ENCODE data around the gene RIPK4. TPM values are rescaled to one million over a fixed set of nuclear protein-coding genes. Genes with fewer than 3 reads are reported as not detected.

Gene RIPK4
- total and polyA plus RNA-seq, 2 donors from 2014 or later, result 11.6 to 32.6 TPM

DNA sequence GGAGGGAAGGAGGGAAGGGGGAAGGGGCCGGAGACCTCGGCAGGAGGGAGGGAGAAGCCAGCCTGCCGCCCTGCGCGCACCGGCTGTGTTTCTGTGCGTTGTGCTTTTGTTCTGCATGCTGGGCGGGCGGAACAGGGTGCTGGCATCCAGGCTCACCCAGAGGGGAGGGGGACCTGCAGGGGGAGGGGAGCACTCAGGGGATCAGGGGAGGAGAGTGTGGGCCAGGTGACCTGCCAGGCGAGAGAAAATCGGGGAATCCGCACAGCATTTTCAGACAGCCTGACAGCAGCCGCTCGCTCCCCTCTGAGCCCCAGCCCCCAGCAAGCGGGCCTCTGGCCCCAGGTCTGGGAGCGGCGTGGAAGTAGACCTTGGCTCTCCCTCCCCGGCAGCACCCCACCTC lies 54.7 kb downstream of the RIPK4 start:
- H3K27ac ChIP-seq (ENCODE audit: low read depth in 2 of 2, low read length in 2 of 2), result no peak overlapping the region
- FAIRE-seq (no peak), DNase-seq (peak in 4 of 5 donors; percentile 63 to 84 (median 70))
- intact Hi-C loops (cut with DNase I), result no loop called here
- H3K36me3 ChIP-seq (ENCODE audit: control insufficient read depth in 2 of 3, insufficient read depth in 3 of 3, low read length in 3 of 3), result no peaks in the 10 kb centered on the region
- H3K4me1 ChIP-seq (ENCODE audit: control insufficient read depth in 2 of 3, insufficient read depth in 2 of 3, low read depth in 1 of 3, low read length in 3 of 3), result peaks cover 0 to 13% (median 9%) of the 10 kb centered on the region in 3 donors
- H3K27me3 ChIP-seq (ENCODE audit: control insufficient read depth, insufficient read depth, low read length), result no peaks in the 10 kb centered on the region
- H3K9me3 ChIP-seq (ENCODE audit: control insufficient read depth in 2 of 3, insufficient read depth in 1 of 3, low read length in 3 of 3), result no peaks in the 10 kb centered on the region
- H3K4me3 ChIP-seq (ENCODE audit: low read length in 3 of 3), result no peak overlapping the region
- H3K9ac ChIP-seq (ENCODE audit: low read length in 3 of 3), result no peak overlapping the region
- TF ChIP-seq CTCF (IDR thresholded peaks at IDR 0.05; ENCODE audit: borderline replicate concordance, extremely low read depth, insufficient read depth), result no peak

GRCh38 chr21:41711416-41712007 lies 55.3 kb downstream of the RIPK4 start:
- Histone ChIP-seq H3K4me3 (ENCODE audit: low read length in 3 of 3) (no peak overlapping the region), H3K9me3 (ENCODE audit: control insufficient read depth in 2 of 3, insufficient read depth in 1 of 3, low read length in 3 of 3) (no peaks in the 10 kb centered on the region), H3K27me3 (ENCODE audit: control insufficient read depth, insufficient read depth, low read length) (no peaks in the 10 kb centered on the region), H3K4me1 (ENCODE audit: control insufficient read depth in 2 of 3, insufficient read depth in 2 of 3, low read depth in 1 of 3, low read length in 3 of 3) (peaks cover 0 to 14% (median 7%) of the 10 kb centered on the region in 3 donors), H3K36me3 (ENCODE audit: control insufficient read depth in 2 of 3, insufficient read depth in 3 of 3, low read length in 3 of 3) (no peaks in the 10 kb centered on the region), H3K27ac (ENCODE audit: low read depth in 2 of 2, low read length in 2 of 2) (no peak overlapping the region), H3K9ac (ENCODE audit: low read length in 3 of 3) (no peak overlapping the region)
- no peak for TF ChIP-seq CTCF (IDR thresholded peaks at IDR 0.05; ENCODE audit: borderline replicate concordance, extremely low read depth, insufficient read depth)
- intact Hi-C loops (cut with DNase I), result no loop called here
- DNase-seq (peak in 1 of 5 donors; percentile 49), FAIRE-seq (no peak)

- Histone ChIP-seq H3K36me3 (ENCODE audit: control insufficient read depth in 2 of 3, insufficient read depth in 3 of 3, low read length in 3 of 3) (no peaks in the 10 kb centered on the region), H3K9me3 (ENCODE audit: control insufficient read depth in 2 of 3, insufficient read depth in 1 of 3, low read length in 3 of 3) (no peaks in the 10 kb centered on the region), H3K4me3 (ENCODE audit: low read length in 3 of 3) (no peak overlapping the region), H3K27me3 (ENCODE audit: control insufficient read depth, insufficient read depth, low read length) (no peaks in the 10 kb centered on the region), H3K9ac (ENCODE audit: low read length in 3 of 3) (no peak overlapping the region), H3K4me1 (ENCODE audit: control insufficient read depth in 2 of 3, insufficient read depth in 2 of 3, low read depth in 1 of 3, low read length in 3 of 3) (peaks cover 0 to 19% (median 0%) of the 10 kb centered on the region in 3 donors), H3K27ac (ENCODE audit: low read depth in 2 of 2, low read length in 2 of 2) (no peak overlapping the region)
- DNase-seq (peak in 1 of 5 donors; percentile 47), FAIRE-seq (no peak)
- TF ChIP-seq CTCF (IDR thresholded peaks at IDR 0.05; ENCODE audit: borderline replicate concordance, extremely low read depth, insufficient read depth), result no peak
- intact Hi-C loops (cut with DNase I), result no loop called here
These were observed 56.1 kb downstream of the RIPK4 start for GRCh38 chr21:41710823-41711160.
